SK-N-SH (cell line): ENCODE results near the gene SND1. TPM values are rescaled to one million over a fixed set of nuclear protein-coding genes. Genes with fewer than 3 reads are reported as not detected.

Experiments
- CTCF ChIA-PET: fragments of 300-600, 350-600 bp; formaldehyde crosslinking; extraction: SDS; loops from one replicate; lab custom pipeline; 2021; lab: Yijun Ruan, JAX
- POLR2A ChIA-PET: fragments of 350-600 bp; sonication (Branson Sonifier 250); formaldehyde crosslinking; extraction: SDS; loops from one replicate; lab custom pipeline; 2020; ENCODE audit warnings: antibody characterized with exemption, inconsistent platforms; lab: Yijun Ruan, JAX
- DNase-seq: peaks from one replicate; pipeline ENCODE4 v3.0.0; 2012
- H2AFZ ChIP-seq: fragments of 200-600 bp; sonication (generic); 2 replicates; pipeline ENCODE4 v1.8.1; 2016; ENCODE audit warnings: antibody characterized with exemption, mild to moderate bottlenecking, low read depth
- H3F3A ChIP-seq: fragments of 200-600 bp; sonication (generic); replicated peaks from 2 replicates; pipeline ENCODE3; 2016; ENCODE audit warnings: antibody characterized with exemption, mild to moderate bottlenecking; ENCODE audit not compliant: insufficient read depth
- H3K27ac ChIP-seq, 2 experiments: fragments of 200-500 bp in 1 of 2; fragments of 200-600 bp in 1 of 2; sonication (Bioruptor generic) in 1 of 2; sonication (generic), shearing (Covaris generic) in 1 of 2; 2 replicates each; pipeline versions ENCODE4 v1.5.1 to v1.6.1; 2014 to 2016; ENCODE audit warnings: low read depth in 2 of 2, inconsistent platforms in 1 of 2, low read length in 1 of 2, mild to moderate bottlenecking in 1 of 2, mixed read lengths in 1 of 2
- H3K27me3 ChIP-seq: fragments of 200-600 bp; sonication (generic), shearing (Covaris generic); 2 replicates; pipeline ENCODE4 v1.6.1; 2016; ENCODE audit warnings: mixed run types; ENCODE audit not compliant: insufficient read depth
- H3K36me3 ChIP-seq, 2 experiments: fragments of 200-500 bp in 1 of 2; fragments of 200-600 bp in 1 of 2; sonication (Bioruptor generic) in 1 of 2; sonication (generic) in 1 of 2; replicated peaks in 1 of 2; 2 replicates each; pipeline versions ENCODE3 to v1.5.1; 2014 to 2016; ENCODE audit warnings: low read length in 1 of 2, mild to moderate bottlenecking in 1 of 2; ENCODE audit not compliant: insufficient read depth in 2 of 2, control insufficient read depth in 1 of 2
- H3K4me1 ChIP-seq, 2 experiments: fragments of 200-500 bp in 1 of 2; fragments of 200-600 bp in 1 of 2; sonication (Bioruptor generic) in 1 of 2; sonication (generic), shearing (Covaris generic) in 1 of 2; 2 replicates each; pipeline versions ENCODE4 v1.5.1 to v1.6.1; 2014 to 2016; ENCODE audit warnings: low read depth in 1 of 2, low read length in 1 of 2, mixed run types in 1 of 2; ENCODE audit not compliant: insufficient read depth in 2 of 2, control insufficient read depth in 1 of 2
- H3K4me2 ChIP-seq: fragments of 200-600 bp; sonication (generic), shearing (Covaris generic); 2 replicates; pipeline ENCODE4 v1.6.1; 2017; ENCODE audit warnings: mixed run types
- H3K4me3 ChIP-seq, 2 experiments: fragments of 200-500 bp in 1 of 2; fragments of 200-600 bp in 1 of 2; sonication (Bioruptor generic) in 1 of 2; sonication (generic), shearing (Covaris generic) in 1 of 2; 2 replicates each; pipeline versions ENCODE4 v1.5.1 to v1.8.1; 2014 to 2016; ENCODE audit warnings: low read depth in 2 of 2, inconsistent platforms in 1 of 2, low read length in 1 of 2, mild to moderate bottlenecking in 1 of 2, mixed read lengths in 1 of 2, moderate library complexity in 1 of 2
- H3K79me2 ChIP-seq: fragments of 200-600 bp; sonication (generic); 2 replicates; pipeline ENCODE4 v1.8.1; 2017; ENCODE audit warnings: mild to moderate bottlenecking; ENCODE audit not compliant: insufficient read depth
- H3K9ac ChIP-seq: fragments of 200-600 bp; sonication (generic); 2 replicates; pipeline ENCODE4 v1.6.1; 2017; ENCODE audit warnings: mixed run types
- H3K9me2 ChIP-seq: fragments of 200-600 bp; sonication (generic); 2 replicates; pipeline ENCODE4 v1.6.1; 2017; ENCODE audit warnings: mixed run types
- H3K9me3 ChIP-seq: fragments of 200-600 bp; sonication (generic); 2 replicates; pipeline ENCODE4 v1.6.1; 2017; ENCODE audit warnings: mixed run types, mild to moderate bottlenecking, moderate library complexity
- H4K20me1 ChIP-seq: fragments of 200-600 bp; sonication (generic); 2 replicates; pipeline ENCODE4 v1.6.1; 2017; ENCODE audit warnings: mild to moderate bottlenecking, mixed run types; ENCODE audit not compliant: insufficient read depth
- CHD2 ChIP-seq: fragments of 150-350 bp; IDR thresholded peaks from 2 replicates; pipeline ENCODE4 v1.6.1; 2018; ENCODE audit warnings: low read length; ENCODE audit not compliant: partially characterized antibody
- EP300 ChIP-seq, 2 experiments: IDR thresholded peaks; 2 replicates each; pipeline versions ENCODE4 v1.4.0 to v1.6.1; 2012; ENCODE audit warnings: borderline replicate concordance in 1 of 2, low read depth in 1 of 2, low read length in 1 of 2
- FOSL2 ChIP-seq: IDR thresholded peaks from 2 replicates; pipeline ENCODE4 v1.4.0; 2012; ENCODE audit warnings: low read depth, mild to moderate bottlenecking, moderate library complexity, borderline replicate concordance
- FOXJ3 ChIP-seq: sonication (generic); formaldehyde crosslinking; IDR thresholded peaks from 2 replicates; pipeline ENCODE4 v1.5.1; 2020; ENCODE audit warnings: mild to moderate bottlenecking, missing genetic modification reagents
- FOXM1 ChIP-seq: IDR thresholded peaks from 2 replicates; pipeline ENCODE4 v1.4.0; 2012; ENCODE audit warnings: low read depth, mild to moderate bottlenecking
- IRF3 ChIP-seq: fragments of 150-350 bp; IDR thresholded peaks from 2 replicates; pipeline ENCODE4 v1.6.1; 2016; ENCODE audit warnings: mild to moderate bottlenecking, low read depth, low read length
- MAX ChIP-seq: IDR thresholded peaks from 2 replicates; pipeline ENCODE4 v1.4.0; 2012; ENCODE audit warnings: low read depth
- MXI1 ChIP-seq: IDR thresholded peaks from 2 replicates; pipeline ENCODE4 v1.6.1; 2012; ENCODE audit warnings: mild to moderate bottlenecking, low read depth, low read length, improper control_type of control experiment
- NFIC ChIP-seq: IDR thresholded peaks from 2 replicates; pipeline ENCODE4 v1.4.0; 2012; ENCODE audit warnings: borderline replicate concordance
- NRF1 ChIP-seq: IDR thresholded peaks from 2 replicates; pipeline ENCODE4 v1.6.1; 2012; ENCODE audit warnings: low read depth, mild to moderate bottlenecking, low read length
- PBX3 ChIP-seq: IDR thresholded peaks from 2 replicates; pipeline ENCODE4; 2012
- POLR2AphosphoS5 ChIP-seq: IDR thresholded peaks from 2 replicates; pipeline ENCODE4 v1.6.1; 2012; ENCODE audit warnings: low read depth, low read length
- RAD21 ChIP-seq: IDR thresholded peaks from 2 replicates; pipeline ENCODE4 v1.6.1; 2012; ENCODE audit warnings: mild to moderate bottlenecking, low read length
- RCOR1 ChIP-seq: fragments of 150-350 bp; IDR thresholded peaks from 2 replicates; pipeline ENCODE4 v1.6.1; 2017; ENCODE audit warnings: antibody characterized with exemption, low read length
- REST ChIP-seq: IDR thresholded peaks from 2 replicates; pipeline ENCODE4 v1.6.1; 2012; ENCODE audit warnings: mild to moderate bottlenecking, low read depth, low read length, moderate library complexity
- RFX5 ChIP-seq: IDR thresholded peaks from 2 replicates; pipeline ENCODE4 v1.6.1; 2012; ENCODE audit warnings: mild to moderate bottlenecking, improper control_type of control experiment, low read length
- SMC3 ChIP-seq: IDR thresholded peaks from 2 replicates; pipeline ENCODE4 v1.6.1; 2012; ENCODE audit warnings: low read depth, low read length, improper control_type of control experiment
- TAF1 ChIP-seq: IDR thresholded peaks from 2 replicates; pipeline ENCODE4 v1.6.1; 2012; ENCODE audit warnings: low read depth, mild to moderate bottlenecking, low read length, moderate library complexity, borderline replicate concordance
- TCF12 ChIP-seq: IDR thresholded peaks from 2 replicates; pipeline ENCODE4 v1.4.0; 2012
- TEAD4 ChIP-seq: IDR thresholded peaks from 2 replicates; pipeline ENCODE4 v1.4.0; 2012; ENCODE audit warnings: mild to moderate bottlenecking, borderline replicate concordance; ENCODE audit not compliant: insufficient read depth
- USF1 ChIP-seq: IDR thresholded peaks from 2 replicates; pipeline ENCODE4 v1.4.0; 2012; ENCODE audit warnings: low read depth, borderline replicate concordance
- WGBS: methylation state at CpG from one replicate; pipeline ENCODE4 v1.1.6; 2017; ENCODE audit warnings: low lambda C conversion rate; 5-methylcytosine and 5-hydroxymethylcytosine counted together
- polyA plus RNA-seq, 3 experiments: library from polyadenylated mRNA; depleted of rRNA; stranded (reverse); fragments of >200 nt; gene quantifications; 2 replicates each; pipeline ENCODE4 v1.2.3, GENCODE V29; 2012

Gene SND1
- polyA plus RNA-seq, 1 of the 3 experiments (the other 2 are of a cell fraction) = 165 TPM

GRCh38 chr7:127651556-127652332, at the start of gene SND1 (continued):
- TF ChIP-seq MAX (peak; percentile 83; the same call in 1 of the 2 replicates), CHD2 (peak; percentile 91), RFX5 (peak; percentile 17; the same call in 1 of the 2 replicates), USF1 (no peak), NFIC (peak; percentile 6; the same call in 1 of the 2 replicates), FOXJ3 (CRISPR knock-in tag) (no peak), TAF1 (peak; percentile 83), FOXM1 (no peak; the same call in 1 of the 2 replicates)

GRCh38 chr7:127608446-127608845, 43.5 kb upstream of the SND1 start:
- no peaks in the 10 kb centered on the region for H3K9me3 ChIP-seq
- peaks cover 2% of the 10 kb centered on the region for H3K27me3 ChIP-seq
- H2AFZ ChIP-seq = no peak overlapping the region
- WGBS = 39% methylated on average over 6 of the region's 6 CpGs
- ChIA-PET POLR2A (no interaction called here), CTCF (interaction anchor here (1.2 to 2.0 kb wide), 2 partner anchors 20 to 600 kb away, joined by 3 to 7 read pairs; partner anchors contain the start of gene ARF5)
- DNase-seq = no peak
- no peaks in the 10 kb centered on the region for H3F3A ChIP-seq
- no peaks in the 10 kb centered on the region for H3K4me1 ChIP-seq
- H3K36me3 ChIP-seq = no peaks in the 10 kb centered on the region
- no peak overlapping the region for H3K4me3 ChIP-seq
- H3K9ac ChIP-seq = no peak overlapping the region
- no peaks in the 10 kb centered on the region for H4K20me1 ChIP-seq
- no peaks in the 10 kb centered on the region for H3K9me2 ChIP-seq
- H3K4me2 ChIP-seq = no peak overlapping the region
- no peaks in the 10 kb centered on the region for H3K79me2 ChIP-seq
- no peak overlapping the region for H3K27ac ChIP-seq
- TF ChIP-seq IRF3 (no peak), NRF1 (no peak), EP300 (IDR thresholded peaks at IDR 0.05; ENCODE audit: borderline replicate concordance in 1 of 2, low read depth in 1 of 2, low read length in 1 of 2) (no peak), MXI1 (no peak), TEAD4 (no peak), SMC3 (no peak), RAD21 (no peak), TCF12 (no peak), REST (no peak), FOSL2 (no peak), PBX3 (no peak), RCOR1 (no peak), POLR2AphosphoS5 (no peak), USF1 (no peak), MAX (no peak)
